Posterior cingulate gyrus (tissue), 11 donors: ENCODE results near the gene CACNA1B.
A peak's percentile ranks its signal among the peaks of the same experiment; 100 is the strongest.

ENCODE experiments used
- DNase-seq, 10 donors: peaks; one replicate each; pipeline versions ENCODE4 v3.0.0 to v3.0.0-alpha.2; 2020 to 2021; ENCODE audit warnings: mixed read lengths in 3 of 10
- intact Hi-C: fragments of 100-400 bp; cut with DNase I; formaldehyde crosslinking; loops from one replicate; pipeline ENCODE4 v1.15.1; 2023

Gene CACNA1B

DNA sequence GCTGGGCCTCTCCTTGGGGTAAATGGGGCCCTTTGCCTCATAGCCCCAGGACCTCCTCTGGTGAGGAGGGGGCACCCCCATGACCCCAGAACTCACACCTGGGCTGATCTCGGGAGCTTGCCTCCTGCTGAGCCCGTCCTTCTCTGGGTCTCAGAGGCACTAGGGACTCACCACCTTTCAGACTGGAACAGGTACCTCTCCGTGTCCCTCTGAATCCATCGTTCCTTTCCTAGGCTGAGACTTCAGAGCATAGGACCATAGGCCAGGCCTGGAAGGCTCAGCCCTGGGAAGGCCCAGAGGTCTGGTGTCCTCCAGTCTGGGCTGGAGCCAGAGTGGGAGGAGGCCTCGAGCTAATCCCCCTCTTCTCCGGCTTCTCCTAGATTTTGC is 97.9 kb downstream of the CACNA1B start:
- DNase-seq: peak in 1 of 10 donors; percentile 57
- intact Hi-C loops: no loop called here

GRCh38 chr9:137975936-137976565 is 98.5 kb downstream of the CACNA1B start:
- peak in 2 of 10 donors; percentile 66 to 80 for DNase-seq
- intact Hi-C loops: no loop called here

DNA sequence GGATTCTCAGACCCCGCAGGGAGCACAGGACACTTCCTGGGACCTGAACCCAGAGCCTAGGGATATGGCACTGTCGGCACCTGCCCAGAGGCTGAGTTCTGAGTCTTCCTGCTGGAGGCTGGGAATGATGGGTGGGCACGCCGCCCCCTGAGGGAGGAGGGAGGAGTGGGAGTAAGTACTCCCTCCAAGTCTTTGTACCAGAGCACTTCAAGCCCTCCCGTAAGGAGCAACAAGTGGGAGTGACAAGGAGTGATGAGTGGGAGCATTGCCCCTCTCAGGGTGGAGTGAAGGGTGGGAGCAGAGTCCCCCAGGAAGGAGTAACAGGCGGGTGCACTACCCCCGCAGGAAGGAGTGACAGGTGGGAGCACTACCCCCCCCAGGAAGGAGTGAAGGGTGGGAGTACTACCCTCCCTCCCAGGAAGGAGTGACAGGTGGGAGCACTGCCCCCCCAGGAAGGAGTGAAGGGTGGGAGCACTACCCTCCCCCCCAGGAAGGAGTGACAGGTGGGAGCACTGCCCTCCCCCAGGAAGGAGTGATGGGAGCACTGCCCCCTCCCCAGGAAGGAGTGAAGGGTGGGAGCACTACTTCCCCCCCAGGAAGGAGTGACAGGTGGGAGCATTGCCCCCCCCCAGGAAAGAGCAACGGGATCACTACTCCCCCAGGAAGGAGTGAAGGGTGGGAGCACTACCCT is 100.1 kb downstream of the CACNA1B start:
- peak in 1 of 10 donors; percentile 22 for DNase-seq
- intact Hi-C loops: no loop called here

DNA sequence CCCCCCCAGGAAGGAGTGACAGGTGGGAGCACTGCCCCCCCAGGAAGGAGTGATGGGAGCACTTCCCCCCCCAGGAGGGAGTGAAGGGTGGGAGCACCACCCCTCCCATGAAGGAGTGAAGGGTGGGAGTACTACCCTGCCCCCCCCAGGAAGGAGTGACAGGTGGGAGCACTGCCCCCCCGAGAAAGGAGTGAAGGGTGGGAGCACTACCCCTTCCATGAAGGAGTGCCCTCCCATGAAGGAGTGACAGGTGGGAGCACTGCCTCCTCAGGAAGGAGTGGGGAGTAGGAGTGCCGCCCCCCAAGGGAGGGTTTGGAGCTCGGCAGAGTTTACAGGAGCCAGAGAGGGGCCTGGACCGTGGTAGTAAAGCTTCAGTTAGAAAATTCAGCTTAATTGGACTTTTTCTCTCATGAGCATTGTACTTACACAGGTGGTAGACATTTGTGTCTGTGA is 100.7 kb downstream of the CACNA1B start:
- DNase-seq: peak in 1 of 10 donors; percentile 63

GRCh38 chr9:137982200-137982599 is 104.6 kb downstream of the CACNA1B start:
- DNase-seq: no peak
- intact Hi-C loops: no loop called here

More for the DNA sequence above, 100.7 kb downstream of the CACNA1B start:
- intact Hi-C loops: no loop called here

- DNase-seq: peak in 1 of 10 donors; percentile 46
- intact Hi-C loops: no loop called here
Measured at GRCh38 chr9:137984005-137984404, 106.4 kb downstream of the CACNA1B start.

- peak in 1 of 10 donors; percentile 60 for DNase-seq
- intact Hi-C loops: no loop called here
Measured at GRCh38 chr9:137984520-137985257, 107.1 kb downstream of the CACNA1B start.

DNA sequence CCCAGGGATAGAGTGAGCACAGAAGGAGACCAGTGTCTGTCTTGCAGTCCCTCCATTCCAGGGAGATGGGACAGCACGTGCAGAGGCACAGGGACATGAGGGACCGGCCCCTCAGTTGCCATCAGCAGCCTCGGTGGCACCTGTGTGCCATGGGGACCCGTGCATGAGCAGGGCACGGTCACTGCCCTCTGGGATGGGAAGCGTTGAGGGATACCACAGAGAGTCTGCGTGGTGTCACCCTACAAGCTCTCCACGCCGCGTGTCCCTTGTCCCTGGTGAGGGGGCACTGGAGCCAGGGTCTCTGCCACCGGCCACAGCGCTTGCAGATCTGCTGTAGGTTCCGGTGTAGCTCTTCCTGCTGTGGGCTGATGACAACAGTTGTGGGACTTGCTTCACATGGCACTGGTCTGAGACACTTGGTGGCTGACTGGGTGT is 108.1 kb downstream of the CACNA1B start:
- DNase-seq: peak in 1 of 10 donors; percentile 74
- intact Hi-C loops: no loop called here

- intact Hi-C loops: no loop called here
- peak in 1 of 10 donors; percentile 59 for DNase-seq
Measured at GRCh38 chr9:137986268-137987099, 108.9 kb downstream of the CACNA1B start.

GRCh38 chr9:137987244-137988030 is 109.9 kb downstream of the CACNA1B start:
- intact Hi-C loops: no loop called here
- DNase-seq: no peak

DNA sequence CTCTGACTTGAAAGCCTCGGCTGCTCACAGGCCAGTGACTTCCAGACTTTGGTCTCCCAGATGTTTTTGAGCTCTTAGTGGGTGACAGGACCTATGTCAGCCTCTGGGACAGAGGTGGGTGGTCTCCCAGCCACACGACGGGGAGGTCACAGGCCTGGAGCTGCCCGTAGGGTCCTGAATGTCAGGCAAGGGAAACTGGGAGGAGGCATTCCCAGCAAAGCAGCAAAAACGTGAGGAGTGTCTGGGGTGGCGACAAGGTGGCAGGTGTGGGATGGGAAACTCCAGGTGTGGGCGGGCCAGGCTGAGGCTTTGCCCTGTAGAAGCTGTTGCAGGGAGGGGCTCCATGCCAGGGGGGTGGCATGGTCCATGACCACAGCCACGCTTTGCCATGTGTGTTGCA is 110.5 kb downstream of the CACNA1B start:
- intact Hi-C loops: no loop called here
- peak in 1 of 10 donors; percentile 58 for DNase-seq

DNA sequence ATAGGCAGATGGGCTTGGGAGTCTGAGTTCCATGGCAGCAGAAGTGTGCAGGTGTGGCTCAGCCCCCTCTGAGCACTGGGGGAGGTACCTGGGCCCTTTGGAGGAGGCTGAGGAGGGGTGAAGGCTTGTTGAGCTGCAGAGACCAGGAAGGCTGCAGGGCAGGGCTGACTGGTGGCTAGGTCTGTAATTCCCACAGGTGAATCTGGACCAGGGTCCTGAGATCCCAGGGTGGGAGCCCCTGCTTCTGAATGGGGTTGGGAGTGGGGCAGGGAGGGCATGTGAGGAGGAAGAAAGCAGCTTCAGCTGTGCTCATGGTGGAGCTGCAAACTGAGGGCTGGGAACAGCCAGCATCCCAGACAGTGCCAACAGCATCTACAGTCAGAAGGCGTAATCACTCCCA is 111.1 kb downstream of the CACNA1B start:
- intact Hi-C loops: no loop called here
- peak in 1 of 10 donors; percentile 38 for DNase-seq

DNA sequence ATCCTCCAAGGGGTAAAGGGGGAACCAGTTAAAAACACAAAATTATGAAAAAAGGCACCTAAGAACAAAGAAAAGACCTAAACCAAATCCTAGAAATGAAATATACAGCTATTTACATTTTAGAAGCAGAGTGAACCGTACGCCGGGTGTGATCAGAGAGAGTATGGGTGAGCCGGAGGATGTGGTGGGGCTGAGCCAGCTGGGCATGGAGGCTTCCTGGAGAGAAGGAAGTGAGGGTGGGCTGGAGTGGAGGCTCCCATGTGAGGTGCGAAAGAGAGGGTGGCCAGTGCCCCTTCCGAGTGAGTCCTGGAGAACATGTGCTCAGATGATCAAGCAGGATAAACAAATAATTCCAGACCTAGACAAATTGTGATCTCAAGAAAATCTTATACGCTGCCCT is 111.6 kb downstream of the CACNA1B start:
- DNase-seq: peak in 1 of 10 donors; percentile 70
- intact Hi-C loops: no loop called here

DNA sequence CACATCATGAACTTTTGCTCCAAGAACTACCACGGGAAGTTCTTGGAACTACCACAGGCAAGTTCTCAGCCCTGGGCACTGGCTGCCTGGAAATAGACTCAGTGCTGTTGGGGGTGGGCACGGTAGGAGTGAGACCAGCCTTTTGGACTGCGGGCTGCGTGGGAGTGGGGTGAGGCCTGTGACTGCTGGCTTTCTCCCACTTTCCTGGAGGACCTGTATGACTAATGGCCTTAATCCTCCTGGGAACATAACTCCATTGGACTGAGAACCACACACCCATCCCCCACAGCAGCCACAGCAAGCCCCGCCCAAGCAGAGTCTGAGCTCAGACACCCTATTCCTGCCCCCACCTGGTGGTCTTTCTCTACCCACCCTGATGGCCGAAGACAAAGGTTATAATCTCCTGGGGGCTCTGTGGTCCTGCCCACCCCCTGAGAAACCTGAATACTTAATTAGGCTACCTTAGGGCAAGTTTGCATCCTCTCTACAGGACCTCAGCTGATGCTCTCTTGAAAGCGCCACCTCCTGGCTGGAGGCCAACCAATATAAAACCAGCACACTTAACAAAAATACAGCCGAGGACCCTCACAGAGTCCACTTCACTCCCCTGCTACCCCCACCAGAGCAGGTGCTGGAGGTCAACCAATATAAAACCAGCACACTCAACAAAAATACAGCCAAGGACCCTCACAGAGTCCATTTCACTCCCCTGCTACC is 112.6 kb downstream of the CACNA1B start:
- DNase-seq: peak in 2 of 10 donors; percentile 25 to 63
- intact Hi-C loops: no loop called here

DNA sequence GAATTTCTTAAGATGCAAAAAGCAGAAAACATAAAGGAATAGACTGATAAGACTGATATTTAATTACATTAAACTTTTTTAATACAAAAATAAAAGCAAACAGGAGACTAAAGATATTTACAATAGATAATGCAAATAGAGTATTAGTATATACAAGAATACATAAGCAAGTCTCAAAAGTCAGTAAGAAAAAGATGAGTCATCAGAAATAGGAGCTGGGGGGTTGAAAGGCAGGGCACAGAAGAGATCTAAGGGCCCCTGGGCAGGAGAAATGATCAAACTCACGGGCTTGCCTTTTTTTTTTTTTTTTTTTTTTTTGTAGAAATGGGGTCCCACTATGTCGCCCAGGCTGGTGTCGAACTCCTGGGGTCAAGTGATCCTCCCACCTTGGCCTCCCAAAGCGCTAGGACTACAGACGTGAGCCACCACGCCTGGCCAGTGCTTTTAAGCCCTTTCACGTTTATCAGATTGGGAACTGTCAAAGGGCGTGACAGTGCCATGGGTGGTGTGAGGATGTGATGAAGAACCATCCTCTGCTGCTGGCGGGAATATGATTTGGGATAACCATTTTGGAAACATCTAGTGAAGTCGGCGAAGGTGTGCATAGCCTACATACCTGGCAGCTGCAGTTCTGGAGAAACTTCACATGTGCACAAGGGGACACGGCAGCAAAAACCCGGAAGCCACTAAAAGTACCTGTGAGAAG is 126.1 kb downstream of the CACNA1B start:
- peak in 1 of 10 donors; percentile 20 for DNase-seq
- intact Hi-C loops: no loop called here

DNA sequence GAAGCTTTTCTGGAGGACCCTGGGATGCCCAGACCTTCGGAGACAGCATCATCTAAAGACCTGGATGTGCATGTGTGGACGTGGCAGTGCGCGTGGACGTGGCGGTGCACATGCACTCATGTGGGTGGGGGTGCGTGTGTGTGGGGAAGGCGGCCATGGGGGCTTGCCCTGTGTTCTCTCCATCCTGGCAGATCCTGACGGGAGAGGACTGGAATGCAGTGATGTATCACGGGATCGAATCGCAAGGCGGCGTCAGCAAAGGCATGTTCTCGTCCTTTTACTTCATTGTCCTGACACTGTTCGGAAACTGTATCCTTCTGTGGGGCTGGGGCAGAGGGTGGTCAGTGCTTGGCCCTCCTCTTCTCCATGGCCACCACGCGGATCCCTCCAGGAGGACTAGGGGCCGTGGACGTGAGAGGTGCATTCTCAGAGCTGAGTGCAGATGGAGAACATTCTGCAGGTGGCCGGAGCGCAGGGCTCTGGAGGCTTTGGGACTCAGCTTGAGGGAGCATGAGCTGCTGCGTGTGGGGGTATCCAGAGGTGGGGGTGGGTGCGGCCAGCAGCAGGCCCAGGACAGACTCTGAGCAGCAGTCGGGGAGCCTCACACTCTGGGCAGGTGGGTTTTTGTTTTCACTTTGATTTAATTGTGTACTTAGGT is 129.1 kb downstream of the CACNA1B start:
- intact Hi-C loops: no loop called here
- peak in 2 of 10 donors; percentile 6 to 45 for DNase-seq

GRCh38 chr9:138007566-138007917 is 130.0 kb downstream of the CACNA1B start:
- intact Hi-C loops: no loop called here

More at GRCh38 chr9:138007566-138007917, 130.0 kb downstream of the CACNA1B start:
- peak in 2 of 10 donors; percentile 44 to 61 for DNase-seq
